Measurements from ENCODE around the gene RALGPS1.

DNA sequence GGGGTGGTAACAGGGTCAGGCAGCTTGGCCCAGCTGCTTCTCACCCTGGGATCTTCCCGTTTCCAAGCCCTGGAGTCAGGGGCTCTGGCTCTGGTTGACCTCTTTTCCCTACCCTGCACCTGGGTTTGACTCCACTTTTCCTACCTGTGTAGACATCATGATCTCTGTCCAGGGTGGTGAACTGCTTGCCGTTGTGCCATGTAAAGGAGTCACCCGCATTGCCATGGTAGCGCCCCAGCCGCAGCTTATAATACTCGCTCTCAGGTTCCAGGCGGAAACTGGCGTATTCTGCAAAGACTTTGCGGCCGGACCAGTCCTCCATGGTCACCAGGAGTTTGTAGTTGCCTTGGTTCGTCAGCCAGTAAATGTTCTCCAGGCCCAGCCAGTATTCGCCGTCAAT, 176.9 kb downstream of the RALGPS1 start:
- TF ChIP-seq EZH2 (IDR thresholded peaks at IDR 0.05; ENCODE audit: borderline replicate concordance): no peak
- TF ChIP-seq, protein P1, sequence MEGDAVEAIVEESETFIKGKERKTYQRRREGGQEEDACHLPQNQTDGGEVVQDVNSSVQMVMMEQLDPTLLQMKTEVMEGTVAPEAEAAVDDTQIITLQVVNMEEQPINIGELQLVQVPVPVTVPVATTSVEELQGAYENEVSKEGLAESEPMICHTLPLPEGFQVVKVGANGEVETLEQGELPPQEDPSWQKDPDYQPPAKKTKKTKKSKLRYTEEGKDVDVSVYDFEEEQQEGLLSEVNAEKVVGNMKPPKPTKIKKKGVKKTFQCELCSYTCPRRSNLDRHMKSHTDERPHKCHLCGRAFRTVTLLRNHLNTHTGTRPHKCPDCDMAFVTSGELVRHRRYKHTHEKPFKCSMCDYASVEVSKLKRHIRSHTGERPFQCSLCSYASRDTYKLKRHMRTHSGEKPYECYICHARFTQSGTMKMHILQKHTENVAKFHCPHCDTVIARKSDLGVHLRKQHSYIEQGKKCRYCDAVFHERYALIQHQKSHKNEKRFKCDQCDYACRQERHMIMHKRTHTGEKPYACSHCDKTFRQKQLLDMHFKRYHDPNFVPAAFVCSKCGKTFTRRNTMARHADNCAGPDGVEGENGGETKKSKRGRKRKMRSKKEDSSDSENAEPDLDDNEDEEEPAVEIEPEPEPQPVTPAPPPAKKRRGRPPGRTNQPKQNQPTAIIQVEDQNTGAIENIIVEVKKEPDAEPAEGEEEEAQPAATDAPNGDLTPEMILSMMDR (IDR thresholded peaks at IDR 0.05; ENCODE audit: poor library complexity): no peak
